CD14-positive monocyte (primary cell): ENCODE measurements around the gene PXDC1. TPM values are rescaled to one million over a fixed set of nuclear protein-coding genes. Genes with fewer than 3 reads are reported as not detected.

Experiments
- DNase-seq, 3 donors: peaks; one replicate each; pipeline ENCODE4 v3.0.0-alpha.2; 2011 to 2022
- H2AFZ ChIP-seq: 2 replicates; pipeline ENCODE4 v1.6.0; 2012; ENCODE audit warnings: mild to moderate bottlenecking, low read depth, low read length, inconsistent platforms; ENCODE audit not compliant: insufficient read depth, poor library complexity, severe bottlenecking
- H3K27ac ChIP-seq, 2 donors: 1 replicate in 1 of 2; 2 replicates in 1 of 2; pipeline ENCODE4 v1.5.1; 2012 to 2013; ENCODE audit warnings: low read length in 2 of 2, control low read depth in 1 of 2, inconsistent platforms in 1 of 2, low read depth in 1 of 2, mild to moderate bottlenecking in 1 of 2
- H3K27me3 ChIP-seq, 2 donors: one replicate each; pipeline versions ENCODE4 v1.6.0 to v1.6.1; 2011 to 2013; ENCODE audit warnings: low read length in 2 of 2; ENCODE audit not compliant: control insufficient read depth in 2 of 2, insufficient read depth in 2 of 2
- H3K36me3 ChIP-seq, 2 donors: replicated peaks in 1 of 2; 1 replicate in 1 of 2; 2 replicates in 1 of 2; pipeline versions ENCODE4 v1.5.1 to v1.6.1; 2012 to 2013; ENCODE audit warnings: low read length in 2 of 2, control low read depth in 1 of 2, inconsistent platforms in 1 of 2, mild to moderate bottlenecking in 1 of 2; ENCODE audit not compliant: insufficient read depth in 2 of 2, control insufficient read depth in 1 of 2
- H3K4me1 ChIP-seq, 2 donors: 1 replicate in 1 of 2; 2 replicates in 1 of 2; pipeline versions ENCODE4 v1.5.1 to v1.6.1; 2012 to 2013; ENCODE audit warnings: low read length in 2 of 2, control low read depth in 1 of 2, inconsistent platforms in 1 of 2, mild to moderate bottlenecking in 1 of 2, moderate library complexity in 1 of 2; ENCODE audit not compliant: insufficient read depth in 2 of 2, control insufficient read depth in 1 of 2
- H3K4me2 ChIP-seq: replicated peaks from 2 replicates; pipeline ENCODE3; 2012; ENCODE audit warnings: low read length, moderate library complexity, mild to moderate bottlenecking; ENCODE audit not compliant: poor library complexity, severe bottlenecking; ENCODE audit errors: extremely low read depth
- H3K4me3 ChIP-seq, 3 experiments: fragments of 200-600 bp in 1 of 3; sonication (generic) in 1 of 3; replicated peaks in 1 of 3; 1 replicate in 2 of 3; 2 replicates in 1 of 3; pipeline ENCODE4 v1.5.1; 2011 to 2013; ENCODE audit warnings: low read length in 3 of 3, mild to moderate bottlenecking in 3 of 3, control low read depth in 2 of 3, low read depth in 2 of 3, inconsistent platforms in 1 of 3, moderate library complexity in 1 of 3
- H3K79me2 ChIP-seq: 2 replicates; pipeline ENCODE4 v1.6.0; 2012; ENCODE audit warnings: mild to moderate bottlenecking, control low read depth, inconsistent platforms, low read length, moderate library complexity; ENCODE audit not compliant: insufficient read depth
- H3K9ac ChIP-seq: 2 replicates; pipeline ENCODE4 v1.6.0; 2017; ENCODE audit warnings: low read length, mild to moderate bottlenecking; ENCODE audit not compliant: insufficient read depth, poor library complexity, severe bottlenecking
- H3K9me3 ChIP-seq, 2 donors: replicated peaks in 1 of 2; 1 replicate in 1 of 2; 2 replicates in 1 of 2; pipeline versions ENCODE4 v1.5.1 to v1.6.1; 2012 to 2013; ENCODE audit warnings: low read length in 2 of 2, control low read depth in 1 of 2; ENCODE audit not compliant: control insufficient read depth in 1 of 2, insufficient read depth in 1 of 2
- H4K20me1 ChIP-seq: 2 replicates; pipeline ENCODE4 v1.6.0; 2012; ENCODE audit warnings: mild to moderate bottlenecking, low read length, control low read depth, moderate library complexity; ENCODE audit not compliant: insufficient read depth
- H3K27ac Mint-ChIP-seq, 7 donors: one replicate each; pipeline ENCODE4 v1.8.0; 2020; ENCODE audit warnings: mild to moderate bottlenecking in 7 of 7, mixed read lengths in 7 of 7, moderate library complexity in 6 of 7, inconsistent platforms in 2 of 7
- H3K27me3 Mint-ChIP-seq, 3 donors: one replicate each; pipeline ENCODE4 v1.8.0; 2021 to 2022; ENCODE audit warnings: low read depth in 3 of 3, mild to moderate bottlenecking in 3 of 3, mixed read lengths in 3 of 3, moderate library complexity in 3 of 3, inconsistent platforms in 1 of 3
- H3K36me3 Mint-ChIP-seq, 2 donors: one replicate each; pipeline ENCODE4 v1.8.0; 2020; ENCODE audit warnings: mixed read lengths in 2 of 2, inconsistent platforms in 1 of 2, mild to moderate bottlenecking in 1 of 2
- H3K4me1 Mint-ChIP-seq: one replicate; pipeline ENCODE4 v1.8.0; 2020; ENCODE audit warnings: mild to moderate bottlenecking, mixed read lengths
- H3K4me3 Mint-ChIP-seq, 2 donors: one replicate each; pipeline ENCODE4 v1.8.0; 2020; ENCODE audit warnings: mild to moderate bottlenecking in 2 of 2, mixed read lengths in 2 of 2, moderate library complexity in 1 of 2
- H3K9me3 Mint-ChIP-seq, 7 donors: one replicate each; pipeline ENCODE4 v1.8.0; 2020 to 2022; ENCODE audit warnings: mixed read lengths in 7 of 7, mild to moderate bottlenecking in 6 of 7, moderate library complexity in 6 of 7, inconsistent platforms in 2 of 7
- WGBS: methylation state at CpG from one replicate; pipeline ENCODE4 v1.1.5; 2013; ENCODE audit warnings: missing lambda C conversion rate; ENCODE audit not compliant: insufficient coverage; 5-methylcytosine and 5-hydroxymethylcytosine counted together
- intact Hi-C, 2 donors: fragments of 100-400 bp; cut with micrococcal nuclease; formaldehyde crosslinking; loops; one replicate each; pipeline versions ENCODE4 v1.15.0 to v1.15.1; 2023
- polyA plus RNA-seq, 3 donors: library from polyadenylated mRNA; depleted of rRNA in 1 of 3; unstranded in 2 of 3; stranded (reverse) in 1 of 3; fragments of 300-500 nt in 2 of 3; fragments of >200 nt in 1 of 3; fragmentation: Illumina TruSeq in 2 of 3; gene quantifications; 1 replicate in 2 of 3; 2 replicates in 1 of 3; pipeline ENCODE4 v1.2.3, GENCODE V29; 2012 to 2021
- TF ChIP-seq, protein P1 (sequence below): fragments of 200-600 bp; IDR thresholded peaks from one replicate; pipeline ENCODE4 v1.8.0; 2022; ENCODE audit warnings: antibody characterized with exemption, mild to moderate bottlenecking

The PXDC1 gene
- polyA plus RNA-seq, 3 donors = 0.48 to 0.92 (median 0.55) TPM

DNA sequence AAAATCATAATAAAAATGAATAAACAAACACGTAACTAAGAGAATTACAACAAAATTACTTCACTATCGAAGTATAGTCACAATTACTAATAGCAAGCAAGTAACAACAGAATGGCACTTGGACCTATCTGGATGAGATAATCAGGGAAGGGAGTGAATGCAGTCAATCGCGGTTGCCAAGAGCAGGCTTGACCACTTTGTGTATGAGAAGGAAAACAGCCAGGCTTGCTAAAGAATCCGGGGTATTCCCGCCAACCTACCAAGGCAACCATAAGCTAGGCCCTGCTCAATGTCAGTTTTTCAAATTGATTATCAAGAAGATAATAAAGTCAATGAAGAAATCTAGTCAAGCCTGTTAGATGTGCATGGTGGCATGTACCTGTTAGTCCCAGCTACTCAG is 39.7 kb downstream of the PXDC1 start:
- TF ChIP-seq, protein P1, sequence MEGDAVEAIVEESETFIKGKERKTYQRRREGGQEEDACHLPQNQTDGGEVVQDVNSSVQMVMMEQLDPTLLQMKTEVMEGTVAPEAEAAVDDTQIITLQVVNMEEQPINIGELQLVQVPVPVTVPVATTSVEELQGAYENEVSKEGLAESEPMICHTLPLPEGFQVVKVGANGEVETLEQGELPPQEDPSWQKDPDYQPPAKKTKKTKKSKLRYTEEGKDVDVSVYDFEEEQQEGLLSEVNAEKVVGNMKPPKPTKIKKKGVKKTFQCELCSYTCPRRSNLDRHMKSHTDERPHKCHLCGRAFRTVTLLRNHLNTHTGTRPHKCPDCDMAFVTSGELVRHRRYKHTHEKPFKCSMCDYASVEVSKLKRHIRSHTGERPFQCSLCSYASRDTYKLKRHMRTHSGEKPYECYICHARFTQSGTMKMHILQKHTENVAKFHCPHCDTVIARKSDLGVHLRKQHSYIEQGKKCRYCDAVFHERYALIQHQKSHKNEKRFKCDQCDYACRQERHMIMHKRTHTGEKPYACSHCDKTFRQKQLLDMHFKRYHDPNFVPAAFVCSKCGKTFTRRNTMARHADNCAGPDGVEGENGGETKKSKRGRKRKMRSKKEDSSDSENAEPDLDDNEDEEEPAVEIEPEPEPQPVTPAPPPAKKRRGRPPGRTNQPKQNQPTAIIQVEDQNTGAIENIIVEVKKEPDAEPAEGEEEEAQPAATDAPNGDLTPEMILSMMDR = no peak
- no peaks in the 10 kb centered on the region for H3K27me3 ChIP-seq
- no peak overlapping the region for H3K4me2 ChIP-seq
- peaks cover 0 to 3% of the 10 kb centered on the region in 2 donors for H3K4me1 ChIP-seq
- no peak overlapping the region for H2AFZ ChIP-seq
- no peaks in the 10 kb centered on the region for H3K36me3 ChIP-seq
- H4K20me1 ChIP-seq = no peaks in the 10 kb centered on the region
- Mint-ChIP-seq H3K36me3 (no peaks in the 10 kb centered on the region), H3K4me1 (peaks cover 5% of the 10 kb centered on the region), H3K27ac (no peak overlapping the region), H3K4me3 (no peak overlapping the region), H3K27me3 (peaks cover 0 to 2% (median 1%) of the 10 kb centered on the region in 3 donors), H3K9me3 (peaks cover 0 to 3% (median 0%) of the 10 kb centered on the region in 7 donors)
- H3K27ac ChIP-seq = no peak overlapping the region
- no peak for DNase-seq
- no peak overlapping the region for H3K9ac ChIP-seq
- H3K4me3 ChIP-seq = no peak overlapping the region
- 94% methylated on average over 2 of the region's 6 CpGs for WGBS
- H3K9me3 ChIP-seq = no peaks in the 10 kb centered on the region
- H3K79me2 ChIP-seq = no peaks in the 10 kb centered on the region
- intact Hi-C loops = no loop called here

DNA sequence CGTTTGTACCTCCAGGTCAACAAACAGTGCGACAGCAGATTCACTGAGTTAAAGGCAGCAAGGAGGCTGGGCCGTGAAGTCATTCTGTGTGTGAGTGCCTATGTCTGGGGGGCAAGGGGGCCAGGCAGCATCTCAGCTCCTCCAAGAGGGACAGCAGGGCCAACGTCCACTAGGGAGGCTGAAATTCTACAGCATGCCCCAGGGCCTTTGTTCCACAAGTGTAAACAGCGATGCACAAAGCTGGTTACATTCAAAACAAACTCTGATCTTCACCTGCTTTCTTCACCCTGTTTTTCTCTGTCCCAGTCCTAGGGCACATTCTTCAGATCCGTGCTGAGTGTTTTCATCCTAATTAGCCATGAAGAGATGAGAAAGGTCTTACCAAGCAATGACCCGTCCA is 41.1 kb downstream of the PXDC1 start:
- DNase-seq = no peak
- no peaks in the 10 kb centered on the region for H3K9me3 ChIP-seq
- H3K9ac ChIP-seq = no peak overlapping the region
- H4K20me1 ChIP-seq = no peaks in the 10 kb centered on the region
- WGBS = 89% methylated on average over 6 of the region's 7 CpGs
- H3K9me3 Mint-ChIP-seq = peaks cover 0 to 3% (median 0%) of the 10 kb centered on the region in 7 donors
- TF ChIP-seq, protein P1 = no peak
- H3K4me1 Mint-ChIP-seq = peaks cover 5% of the 10 kb centered on the region
- no peak overlapping the region for H3K27ac ChIP-seq
- no peak overlapping the region for H3K4me3 Mint-ChIP-seq
- peaks cover 0 to 2% (median 1%) of the 10 kb centered on the region in 3 donors for H3K27me3 Mint-ChIP-seq
- no peaks in the 10 kb centered on the region for H3K79me2 ChIP-seq
- intact Hi-C loops = no loop called here
- no peaks in the 10 kb centered on the region for H3K36me3 Mint-ChIP-seq
- H2AFZ ChIP-seq = no peak overlapping the region
- peaks cover 0 to 3% of the 10 kb centered on the region in 2 donors for H3K4me1 ChIP-seq
- H3K4me3 ChIP-seq = no peak overlapping the region
- no peak overlapping the region for H3K4me2 ChIP-seq
- no peak overlapping the region for H3K27ac Mint-ChIP-seq
- H3K27me3 ChIP-seq = no peaks in the 10 kb centered on the region
- H3K36me3 ChIP-seq = no peaks in the 10 kb centered on the region
